Measurements from ENCODE around the gene TRAK2. TPM values are rescaled to one million over a fixed set of nuclear protein-coding genes. Genes with fewer than 3 reads are reported as not detected.

Gene TRAK2
- total and polyA plus RNA-seq, 2 donors (not counting 3 experiments of a cell fraction or from before 2014, with no cell fraction given), result 9.7 to 35.7 TPM

- no peak overlapping the region for H3K27ac ChIP-seq (ENCODE audit: insufficient read depth, low read depth, low read length)
- peaks cover 0 to 8% of the 10 kb centered on the region in 2 experiments for H3K27me3 ChIP-seq (ENCODE audit: control insufficient read depth in 2 of 2, insufficient read depth in 2 of 2, low read length in 2 of 2)
- no peak overlapping the region for H3K4me2 ChIP-seq (ENCODE audit: insufficient read depth, low read length)
- CTCF ChIA-PET, result interaction anchor here (0.6 to 1.0 kb wide), 2 partner anchors 11 to 220 kb away, joined by 3 read pairs; no protein-coding TSS in a partner anchor
- no peak for TF ChIP-seq GATA2 (IDR thresholded peaks at IDR 0.05; ENCODE audit: insufficient read depth, insufficient read length, low read depth, low read length)
- TF ChIP-seq POLR2AphosphoS5 (IDR thresholded peaks at IDR 0.05; ENCODE audit: insufficient read depth, low read depth, low read length), result no peak
- TF ChIP-seq CTCF (IDR thresholded peaks at IDR 0.05; ENCODE audit: extremely low read depth in 1 of 2, insufficient read depth in 1 of 2, low read depth in 1 of 2, low read length in 2 of 2), result no peak
- no peak for TF ChIP-seq FOS (IDR thresholded peaks at IDR 0.05; ENCODE audit: borderline replicate concordance, insufficient read depth, low read length)
- no peak for TF ChIP-seq JUN (IDR thresholded peaks at IDR 0.05; ENCODE audit: borderline replicate concordance, insufficient read depth, insufficient read length, low read depth)
- no peak for TF ChIP-seq MYC (IDR thresholded peaks at IDR 0.05; ENCODE audit: low read depth, low read length)
- TF ChIP-seq MAX (IDR thresholded peaks at IDR 0.05; ENCODE audit: insufficient read depth, insufficient read length), result no peak
- TF ChIP-seq POLR2A (IDR thresholded peaks at IDR 0.05; ENCODE audit: low read depth, low read length), result no peak
- no peak for TF ChIP-seq EZH2 (IDR thresholded peaks at IDR 0.05; ENCODE audit: borderline replicate concordance, low read depth, low read length, severe bottlenecking)
- H3K9me3 ChIP-seq (replicated peaks; ENCODE audit: control insufficient read depth, insufficient read depth, low read length), result no peaks in the 10 kb centered on the region
- no peak overlapping the region for H3K4me3 ChIP-seq (replicated peaks in 1 of 3; ENCODE audit: insufficient read depth in 1 of 3, low read depth in 1 of 3, low read length in 3 of 3)
- no peak overlapping the region for H2AFZ ChIP-seq (ENCODE audit: low read depth, low read length)
- intact Hi-C loops (cut with micrococcal nuclease), result no loop called here
- H3K36me3 ChIP-seq (ENCODE audit: control insufficient read depth in 2 of 2, extremely low read depth in 1 of 2, insufficient read depth in 2 of 2, low read length in 2 of 2), result no peaks in the 10 kb centered on the region
- BruUV-seq (replicated peaks), result no TSS peak
- DNase-seq (ENCODE audit: low read depth, low spot score), result no peak
- no peaks in the 10 kb centered on the region for H4K20me1 ChIP-seq (replicated peaks; ENCODE audit: control insufficient read depth, extremely low read depth, insufficient read depth, low read length)
- no peak overlapping the region for H3K9ac ChIP-seq (replicated peaks; ENCODE audit: extremely low read depth, insufficient read depth, low read length)
- FAIRE-seq, result no peak
- POLR2A ChIA-PET, result no interaction called here
- no peaks in the 10 kb centered on the region for H3K4me1 ChIP-seq (ENCODE audit: control insufficient read depth, extremely low read depth, insufficient read depth, low read length)
- dilution Hi-C loops (cut with MboI; ENCODE audit: extremely low pct_ligation_motif_present, low sequenced_read_pairs), result no loop called here
- H3K9me1 ChIP-seq (replicated peaks; ENCODE audit: control insufficient read depth, extremely low read depth, insufficient read depth, low read length), result no peaks in the 10 kb centered on the region
- H3K79me2 ChIP-seq (ENCODE audit: control insufficient read depth, insufficient read depth, low read length), result no peaks in the 10 kb centered on the region
Observed at GRCh38 chr2:201490291-201490690, 39.0 kb upstream of the TRAK2 start.

Data from endothelial cell of umbilical vein (primary cell).